Tibial artery (tissue), 4 donors: ENCODE data around the gene CCDC7.

ENCODE experiments used
- DNase-seq, 2 donors: peaks; one replicate each; pipeline ENCODE4 v3.0.0-alpha.2; 2019
- H3K27ac ChIP-seq, 2 donors: fragments of 200-600 bp; sonication (generic) in 1 of 2; 1 replicate in 1 of 2; 2 replicates in 1 of 2; pipeline ENCODE4 v1.5.1; 2018 to 2019; ENCODE audit warnings: mild to moderate bottlenecking in 1 of 2
- H3K27me3 ChIP-seq, 2 donors: fragments of 200-600 bp; sonication (generic) in 1 of 2; one replicate each; pipeline versions ENCODE4 v1.5.1 to v1.6.0; 2016 to 2019
- H3K36me3 ChIP-seq, 3 donors: fragments of 200-600 bp; sonication (generic) in 2 of 3; one replicate each; pipeline ENCODE4 v1.5.1; 2016 to 2019; ENCODE audit warnings: mild to moderate bottlenecking in 2 of 3
- H3K4me1 ChIP-seq, 4 donors: fragments of 200-600 bp; sonication (generic) in 2 of 4; 1 replicate in 3 of 4; 2 replicates in 1 of 4; pipeline ENCODE4 v1.5.1; 2016 to 2019
- H3K4me3 ChIP-seq, 2 donors: fragments of 200-600 bp; sonication (generic) in 1 of 2; 1 replicate in 1 of 2; 2 replicates in 1 of 2; pipeline ENCODE4 v1.5.1; 2018 to 2019; ENCODE audit warnings: mild to moderate bottlenecking in 2 of 2
- H3K9me3 ChIP-seq, 3 donors: fragments of 200-600 bp; sonication (generic) in 1 of 3; one replicate each; pipeline ENCODE4 v1.5.1; 2016 to 2019
- intact Hi-C: fragments of 100-400 bp; cut with DNase I; formaldehyde crosslinking; loops from one replicate; pipeline ENCODE4 v1.15.0; 2023; ENCODE audit warnings: low total_unique reads
- TF ChIP-seq, protein P1 (sequence below), 2 experiments: fragments of 200-600 bp in 1 of 2; fragments of 450-650 bp in 1 of 2; IDR thresholded peaks; one replicate each; pipeline ENCODE4 v1.5.1; 2017 to 2019; ENCODE audit warnings: antibody characterized with exemption in 2 of 2, mild to moderate bottlenecking in 1 of 2, moderate library complexity in 1 of 2

Gene CCDC7

DNA sequence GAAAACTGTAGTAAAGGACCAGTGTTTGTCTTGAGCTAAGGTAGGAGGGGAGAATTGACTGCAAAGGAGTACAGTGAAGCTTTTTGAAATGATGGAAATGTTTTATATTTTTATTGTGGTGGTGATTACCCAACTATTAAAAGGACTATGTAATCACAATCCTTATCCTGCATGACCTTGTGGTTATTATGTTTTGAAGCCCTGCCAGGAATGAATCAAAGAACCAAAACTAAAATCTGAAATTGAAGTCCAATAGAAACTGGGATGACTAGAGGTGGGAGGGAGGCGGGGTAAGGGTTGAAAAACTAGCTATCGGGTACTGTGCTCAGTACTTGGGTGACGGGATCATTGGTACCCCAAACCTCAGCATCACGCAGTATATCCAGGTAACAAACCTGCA is 8.2 kb downstream of the CCDC7 start:
- Histone ChIP-seq H3K36me3 (peaks cover 28 to 37% (median 33%) of the 10 kb centered on the region in 3 donors), H3K4me1 (no peaks in the 10 kb centered on the region), H3K4me3 (no peak overlapping the region), H3K27me3 (no peaks in the 10 kb centered on the region), H3K9me3 (no peaks in the 10 kb centered on the region), H3K27ac (no peak overlapping the region)
- intact Hi-C loops: no loop called here
- TF ChIP-seq, protein P1, sequence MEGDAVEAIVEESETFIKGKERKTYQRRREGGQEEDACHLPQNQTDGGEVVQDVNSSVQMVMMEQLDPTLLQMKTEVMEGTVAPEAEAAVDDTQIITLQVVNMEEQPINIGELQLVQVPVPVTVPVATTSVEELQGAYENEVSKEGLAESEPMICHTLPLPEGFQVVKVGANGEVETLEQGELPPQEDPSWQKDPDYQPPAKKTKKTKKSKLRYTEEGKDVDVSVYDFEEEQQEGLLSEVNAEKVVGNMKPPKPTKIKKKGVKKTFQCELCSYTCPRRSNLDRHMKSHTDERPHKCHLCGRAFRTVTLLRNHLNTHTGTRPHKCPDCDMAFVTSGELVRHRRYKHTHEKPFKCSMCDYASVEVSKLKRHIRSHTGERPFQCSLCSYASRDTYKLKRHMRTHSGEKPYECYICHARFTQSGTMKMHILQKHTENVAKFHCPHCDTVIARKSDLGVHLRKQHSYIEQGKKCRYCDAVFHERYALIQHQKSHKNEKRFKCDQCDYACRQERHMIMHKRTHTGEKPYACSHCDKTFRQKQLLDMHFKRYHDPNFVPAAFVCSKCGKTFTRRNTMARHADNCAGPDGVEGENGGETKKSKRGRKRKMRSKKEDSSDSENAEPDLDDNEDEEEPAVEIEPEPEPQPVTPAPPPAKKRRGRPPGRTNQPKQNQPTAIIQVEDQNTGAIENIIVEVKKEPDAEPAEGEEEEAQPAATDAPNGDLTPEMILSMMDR (IDR thresholded peaks at IDR 0.05): no peak
- DNase-seq: no peak

GRCh38 chr10:32459051-32459698 is 13.2 kb downstream of the CCDC7 start:
- Histone ChIP-seq H3K27ac (no peak overlapping the region), H3K27me3 (no peaks in the 10 kb centered on the region), H3K4me1 (no peaks in the 10 kb centered on the region), H3K36me3 (peaks cover 10 to 38% (median 22%) of the 10 kb centered on the region in 3 donors), H3K9me3 (no peaks in the 10 kb centered on the region), H3K4me3 (no peak overlapping the region)
- intact Hi-C loops: no loop called here
- DNase-seq: no peak
- TF ChIP-seq, protein P1 (IDR thresholded peaks at IDR 0.05): no peak

DNA sequence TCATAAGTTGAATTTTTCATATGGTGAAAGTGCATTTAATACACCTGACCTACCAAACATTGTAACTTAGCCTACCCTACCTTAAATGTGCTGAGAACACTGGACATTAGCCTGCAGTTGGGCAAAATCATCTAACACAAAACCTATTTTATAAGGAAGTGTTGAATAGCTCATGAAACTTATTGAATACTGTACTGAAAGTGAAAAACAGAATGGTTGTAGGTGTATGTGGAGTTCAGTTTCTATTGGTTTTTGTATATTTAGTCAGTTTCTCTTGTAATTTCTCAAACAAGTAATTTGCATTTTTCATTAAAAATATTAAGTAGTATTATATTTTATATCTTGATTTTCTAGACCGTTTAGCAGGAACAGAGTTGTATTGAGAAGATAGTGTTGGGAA is 15.3 kb downstream of the CCDC7 start:
- Histone ChIP-seq H3K27ac (no peak overlapping the region), H3K36me3 (peaks cover 6 to 20% (median 13%) of the 10 kb centered on the region in 3 donors), H3K27me3 (no peaks in the 10 kb centered on the region), H3K9me3 (no peaks in the 10 kb centered on the region), H3K4me3 (no peak overlapping the region), H3K4me1 (no peaks in the 10 kb centered on the region)
- intact Hi-C loops: no loop called here
- TF ChIP-seq, protein P1 (IDR thresholded peaks at IDR 0.05): no peak
- DNase-seq: no peak

GRCh38 chr10:32471232-32471631 is 25.3 kb downstream of the CCDC7 start:
- H3K4me3 ChIP-seq: no peak overlapping the region
- DNase-seq: no peak
- H3K9me3 ChIP-seq: no peaks in the 10 kb centered on the region
- no peak overlapping the region for H3K27ac ChIP-seq
- H3K36me3 ChIP-seq: peaks cover 17 to 28% (median 27%) of the 10 kb centered on the region in 3 donors
- intact Hi-C loops: no loop called here
- no peaks in the 10 kb centered on the region for H3K27me3 ChIP-seq
- TF ChIP-seq, protein P1 (IDR thresholded peaks at IDR 0.05): no peak
- no peaks in the 10 kb centered on the region for H3K4me1 ChIP-seq

- Histone ChIP-seq H3K27me3 (no peaks in the 10 kb centered on the region), H3K4me3 (no peak overlapping the region), H3K36me3 (peaks cover 26 to 53% (median 35%) of the 10 kb centered on the region in 3 donors), H3K27ac (no peak overlapping the region), H3K4me1 (no peaks in the 10 kb centered on the region), H3K9me3 (peaks cover 0 to 11% (median 0%) of the 10 kb centered on the region in 3 donors)
- TF ChIP-seq, protein P1 (IDR thresholded peaks at IDR 0.05): no peak
- intact Hi-C loops: no loop called here
- no peak for DNase-seq
Observed at GRCh38 chr10:32477499-32477898, 31.6 kb downstream of the CCDC7 start.
